Endodermal cell (in vitro differentiated cells): ENCODE results near the gene DAPK1. TPM values are rescaled to one million over a fixed set of nuclear protein-coding genes. Genes with fewer than 3 reads are reported as not detected.

ENCODE experiments used
- DNase-seq: peaks from one replicate; pipeline ENCODE4 v3.0.0-alpha.2; 2017
- H3K27ac ChIP-seq: 2 replicates; pipeline ENCODE4 v1.5.1; 2013; ENCODE audit warnings: mild to moderate bottlenecking, low read depth, low read length, moderate library complexity
- H3K27me3 ChIP-seq: 2 replicates; pipeline ENCODE4 v1.6.1; 2013; ENCODE audit warnings: mild to moderate bottlenecking, low read length, moderate library complexity; ENCODE audit not compliant: insufficient read depth, control insufficient read depth, poor library complexity, severe bottlenecking
- H3K36me3 ChIP-seq: 2 replicates; pipeline ENCODE4 v1.7.0; 2013; ENCODE audit warnings: mild to moderate bottlenecking, low read length, moderate library complexity; ENCODE audit not compliant: control insufficient read depth, insufficient read depth
- H3K4me1 ChIP-seq: one replicate; pipeline ENCODE4 v1.7.0; 2013; ENCODE audit warnings: low read length; ENCODE audit not compliant: control insufficient read depth, insufficient read depth
- H3K4me3 ChIP-seq: 2 replicates; pipeline ENCODE4 v1.5.1; 2013; ENCODE audit warnings: mild to moderate bottlenecking, low read length, moderate library complexity
- H3K9ac ChIP-seq: 2 replicates; pipeline ENCODE4 v1.6.1; 2013; ENCODE audit warnings: mild to moderate bottlenecking, low read length, moderate library complexity; ENCODE audit not compliant: poor library complexity, severe bottlenecking; ENCODE audit errors: extremely low read depth
- H3K9me3 ChIP-seq: 2 replicates; pipeline ENCODE4 v1.6.1; 2013; ENCODE audit warnings: mild to moderate bottlenecking, low read length, moderate library complexity; ENCODE audit not compliant: control insufficient read depth
- H3K27ac Mint-ChIP-seq: 2 replicates; pipeline ENCODE4 v1.8.0; 2020; ENCODE audit warnings: mixed read lengths
- H3K27me3 Mint-ChIP-seq: 2 replicates; pipeline ENCODE4 v1.8.0; 2021; ENCODE audit warnings: mild to moderate bottlenecking, mixed read lengths; ENCODE audit not compliant: insufficient read depth
- H3K36me3 Mint-ChIP-seq: 2 replicates; pipeline ENCODE4 v1.8.0; 2020; ENCODE audit warnings: low read depth, mixed read lengths
- H3K4me1 Mint-ChIP-seq: 2 replicates; pipeline ENCODE4 v1.8.0; 2020; ENCODE audit warnings: mixed read lengths
- H3K4me3 Mint-ChIP-seq: 2 replicates; pipeline ENCODE4 v1.8.0; 2020; ENCODE audit warnings: mild to moderate bottlenecking, moderate library complexity, mixed read lengths
- H3K9me3 Mint-ChIP-seq: 2 replicates; pipeline ENCODE4 v1.8.0; 2020; ENCODE audit warnings: mild to moderate bottlenecking, mixed read lengths
- CTCF ChIP-seq: fragments of 200-600 bp; sonication (generic); conservative IDR thresholded peaks from 2 replicates; pipeline ENCODE4 v1.5.0; 2021; ENCODE audit warnings: antibody characterized with exemption, mild to moderate bottlenecking
- WGBS, 2 experiments: methylation state at CpG; one replicate each; pipeline versions ENCODE4 v1.1.5 to v1.1.7; 2013; ENCODE audit warnings: missing lambda C conversion rate in 2 of 2, mixed read lengths in 1 of 2; ENCODE audit not compliant: insufficient coverage in 1 of 2, insufficient read length in 1 of 2; 5-methylcytosine and 5-hydroxymethylcytosine counted together
- total RNA-seq, 2 donors: library from RNA; stranded (reverse); fragmentation: NEBNext Ultra II Directional in 1 of 2; extraction: Animal tissue kit (Norgen Biotek cat#: 25700) in 1 of 2; gene quantifications; 2 replicates in 1 of 2; 3 replicates in 1 of 2; pipeline ENCODE4 v1.2.1, GENCODE V29; 2021

DAPK1 gene
- total RNA-seq, 2 donors from 2014 or later = 117 to 139 TPM

GRCh38 chr9:87717456-87717855 is 219.8 kb downstream of the DAPK1 start:
- Histone ChIP-seq H3K9me3 (no peaks in the 10 kb centered on the region), H3K9ac (no peak overlapping the region), H3K36me3 (no peaks in the 10 kb centered on the region), H3K4me1 (no peaks in the 10 kb centered on the region), H3K4me3 (no peak overlapping the region), H3K27me3 (peaks cover 10% of the 10 kb centered on the region), H3K27ac (no peak overlapping the region)
- Mint-ChIP-seq H3K9me3 (no peaks in the 10 kb centered on the region), H3K4me1 (peaks cover 5% of the 10 kb centered on the region), H3K36me3 (no peaks in the 10 kb centered on the region), H3K27ac (no peak overlapping the region), H3K4me3 (no peak overlapping the region), H3K27me3 (peaks cover 26% of the 10 kb centered on the region)
- WGBS, 2 experiments = 80 to 100% methylated on average over 1 of the region's 1 CpG
- no peak for TF ChIP-seq CTCF
- peak; percentile 24 for DNase-seq

GRCh38 chr9:87718231-87718630 is 220.6 kb downstream of the DAPK1 start:
- H3K4me1 Mint-ChIP-seq = peaks cover 5% of the 10 kb centered on the region
- peak; percentile 10 for DNase-seq
- Histone ChIP-seq H3K27ac (no peak overlapping the region), H3K9me3 (no peaks in the 10 kb centered on the region), H3K4me3 (no peak overlapping the region), H3K9ac (no peak overlapping the region), H3K27me3 (peaks cover 10% of the 10 kb centered on the region), H3K36me3 (no peaks in the 10 kb centered on the region), H3K4me1 (no peaks in the 10 kb centered on the region)
- no peak for TF ChIP-seq CTCF
- H3K9me3 Mint-ChIP-seq = no peaks in the 10 kb centered on the region
- no peak overlapping the region for H3K4me3 Mint-ChIP-seq
- H3K27me3 Mint-ChIP-seq = peaks cover 31% of the 10 kb centered on the region
- no peaks in the 10 kb centered on the region for H3K36me3 Mint-ChIP-seq
- no peak overlapping the region for H3K27ac Mint-ChIP-seq
- WGBS, 2 experiments = 93 to 100% methylated on average over 2 to 3 of the region's 3 CpGs

GRCh38 chr9:87718852-87719612 is 221.4 kb downstream of the DAPK1 start:
- H3K36me3 ChIP-seq = no peaks in the 10 kb centered on the region
- H3K4me1 ChIP-seq = no peaks in the 10 kb centered on the region
- H3K4me3 Mint-ChIP-seq = no peak overlapping the region
- peak; percentile 16 for DNase-seq
- H3K4me3 ChIP-seq = no peak overlapping the region
- no peak overlapping the region for H3K27ac Mint-ChIP-seq
- peaks cover 5% of the 10 kb centered on the region for H3K4me1 Mint-ChIP-seq
- TF ChIP-seq CTCF = no peak
- peaks cover 35% of the 10 kb centered on the region for H3K27me3 Mint-ChIP-seq
- H3K27ac ChIP-seq = no peak overlapping the region
- H3K9me3 Mint-ChIP-seq = no peaks in the 10 kb centered on the region
- H3K9ac ChIP-seq = no peak overlapping the region
- H3K36me3 Mint-ChIP-seq = no peaks in the 10 kb centered on the region
- WGBS, 2 experiments = 90% methylated on average over 5 of the region's 6 CpGs; no CpG with 5 or more reads in 1 of the 2 experiments
- H3K27me3 ChIP-seq = peaks cover 10% of the 10 kb centered on the region
- no peaks in the 10 kb centered on the region for H3K9me3 ChIP-seq
